Activated T-helper 9 cell treated with anti-CD3 and anti-CD28 coated beads, Interleukin-2, amount 50 U/mL, for 16 hours (primary cell): Measurements from ENCODE around the gene CTTNBP2.

Experiments used
- DNase-seq: peaks from one replicate; pipeline ENCODE4 v3.0.0-alpha.2; 2020; ENCODE audit warnings: low read depth

CTTNBP2 gene, protein sequence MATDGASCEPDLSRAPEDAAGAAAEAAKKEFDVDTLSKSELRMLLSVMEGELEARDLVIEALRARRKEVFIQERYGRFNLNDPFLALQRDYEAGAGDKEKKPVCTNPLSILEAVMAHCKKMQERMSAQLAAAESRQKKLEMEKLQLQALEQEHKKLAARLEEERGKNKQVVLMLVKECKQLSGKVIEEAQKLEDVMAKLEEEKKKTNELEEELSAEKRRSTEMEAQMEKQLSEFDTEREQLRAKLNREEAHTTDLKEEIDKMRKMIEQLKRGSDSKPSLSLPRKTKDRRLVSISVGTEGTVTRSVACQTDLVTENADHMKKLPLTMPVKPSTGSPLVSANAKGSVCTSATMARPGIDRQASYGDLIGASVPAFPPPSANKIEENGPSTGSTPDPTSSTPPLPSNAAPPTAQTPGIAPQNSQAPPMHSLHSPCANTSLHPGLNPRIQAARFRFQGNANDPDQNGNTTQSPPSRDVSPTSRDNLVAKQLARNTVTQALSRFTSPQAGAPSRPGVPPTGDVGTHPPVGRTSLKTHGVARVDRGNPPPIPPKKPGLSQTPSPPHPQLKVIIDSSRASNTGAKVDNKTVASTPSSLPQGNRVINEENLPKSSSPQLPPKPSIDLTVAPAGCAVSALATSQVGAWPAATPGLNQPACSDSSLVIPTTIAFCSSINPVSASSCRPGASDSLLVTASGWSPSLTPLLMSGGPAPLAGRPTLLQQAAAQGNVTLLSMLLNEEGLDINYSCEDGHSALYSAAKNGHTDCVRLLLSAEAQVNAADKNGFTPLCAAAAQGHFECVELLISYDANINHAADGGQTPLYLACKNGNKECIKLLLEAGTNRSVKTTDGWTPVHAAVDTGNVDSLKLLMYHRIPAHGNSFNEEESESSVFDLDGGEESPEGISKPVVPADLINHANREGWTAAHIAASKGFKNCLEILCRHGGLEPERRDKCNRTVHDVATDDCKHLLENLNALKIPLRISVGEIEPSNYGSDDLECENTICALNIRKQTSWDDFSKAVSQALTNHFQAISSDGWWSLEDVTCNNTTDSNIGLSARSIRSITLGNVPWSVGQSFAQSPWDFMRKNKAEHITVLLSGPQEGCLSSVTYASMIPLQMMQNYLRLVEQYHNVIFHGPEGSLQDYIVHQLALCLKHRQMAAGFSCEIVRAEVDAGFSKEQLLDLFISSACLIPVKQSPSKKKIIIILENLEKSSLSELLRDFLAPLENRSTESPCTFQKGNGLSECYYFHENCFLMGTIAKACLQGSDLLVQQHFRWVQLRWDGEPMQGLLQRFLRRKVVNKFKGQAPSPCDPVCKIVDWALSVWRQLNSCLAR (N-terminal part only)

DNA sequence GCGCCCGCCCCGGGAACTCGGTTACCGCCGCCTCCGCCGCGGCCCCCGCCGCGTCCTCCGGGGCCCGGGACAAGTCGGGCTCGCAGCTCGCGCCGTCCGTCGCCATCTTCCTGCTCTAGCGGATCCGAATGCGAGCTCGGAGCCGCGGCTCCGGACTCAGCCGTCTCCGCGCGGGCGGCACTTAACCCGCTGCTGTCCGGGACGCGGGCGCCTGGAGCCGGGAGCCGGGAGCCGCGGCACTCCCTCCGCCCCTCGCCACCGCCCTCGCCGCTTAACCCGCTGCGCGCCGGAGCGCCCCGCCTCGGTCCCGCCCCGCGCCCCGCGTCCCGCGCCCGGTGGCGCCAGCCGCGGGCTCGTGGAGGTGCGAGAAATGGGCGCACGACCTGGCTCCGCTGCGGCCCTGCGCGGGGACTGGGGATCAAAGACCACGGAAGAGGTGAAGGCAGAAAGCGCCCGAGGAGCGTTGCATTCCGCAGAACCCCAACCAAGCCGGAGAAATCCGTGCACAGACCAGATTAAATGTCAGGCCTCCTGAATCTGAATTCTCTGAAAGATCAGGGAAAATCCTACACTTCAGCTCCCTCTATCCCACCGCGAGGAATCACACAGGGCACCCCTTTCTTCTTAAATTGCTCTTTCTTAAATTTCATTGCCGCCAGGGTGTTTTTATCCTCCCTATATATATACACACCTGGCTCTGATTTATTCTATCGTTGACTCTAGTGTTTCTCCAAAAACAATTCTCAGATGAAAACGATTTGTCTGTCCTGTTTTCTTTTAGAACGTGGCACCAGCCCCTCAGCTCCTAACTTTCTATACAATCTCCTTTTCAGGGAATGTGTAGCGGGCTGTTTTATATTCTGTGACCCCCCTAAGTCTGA, at the start of gene CTTNBP2:
Gene CTTNBP2, minus strand, starts transcription at position 132 of the 881 bp plus-strand sequence. Its CDS starts 26 bp downstream, at position 106.
- DNase-seq = no peak

DNA sequence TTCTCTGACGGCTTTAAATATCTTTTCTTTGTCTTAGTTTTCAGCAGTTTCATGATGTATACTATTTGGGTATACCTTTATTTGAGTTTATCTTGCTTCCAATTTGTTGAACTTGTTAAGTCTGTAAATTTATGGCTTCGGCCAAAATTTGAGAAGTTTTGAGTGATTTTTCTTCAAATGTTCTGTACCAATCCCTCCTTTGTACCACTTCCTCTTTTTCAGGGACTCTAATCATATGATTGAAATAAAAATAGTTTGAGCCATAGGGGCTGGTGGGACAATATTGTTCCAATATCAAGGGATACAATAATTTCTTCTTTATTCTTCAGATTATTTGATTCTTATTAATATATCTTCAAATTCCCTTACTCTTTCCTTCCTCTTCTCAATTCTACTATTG, 43.1 kb upstream of the CTTNBP2 start:
- no peak for DNase-seq

DNA sequence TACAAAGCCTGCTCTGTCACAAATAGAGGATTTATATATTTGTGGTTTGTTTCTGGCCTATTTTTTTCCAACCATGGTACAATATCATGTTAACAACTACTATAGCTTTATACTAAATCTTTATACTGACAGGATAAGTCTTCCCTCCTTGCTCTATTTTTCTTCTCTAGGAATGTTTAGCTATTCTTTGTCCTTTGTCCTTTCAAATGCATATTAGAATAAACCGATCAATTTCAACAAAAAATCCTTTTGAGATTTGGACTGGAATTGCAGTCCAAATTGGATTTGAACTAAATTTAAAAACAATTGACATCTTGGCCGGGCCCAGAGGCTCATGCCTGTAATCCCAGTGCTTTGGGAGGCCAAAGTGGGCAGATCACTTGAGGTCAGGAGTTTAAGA, 39.2 kb upstream of the CTTNBP2 start:
- no peak for DNase-seq

DNA sequence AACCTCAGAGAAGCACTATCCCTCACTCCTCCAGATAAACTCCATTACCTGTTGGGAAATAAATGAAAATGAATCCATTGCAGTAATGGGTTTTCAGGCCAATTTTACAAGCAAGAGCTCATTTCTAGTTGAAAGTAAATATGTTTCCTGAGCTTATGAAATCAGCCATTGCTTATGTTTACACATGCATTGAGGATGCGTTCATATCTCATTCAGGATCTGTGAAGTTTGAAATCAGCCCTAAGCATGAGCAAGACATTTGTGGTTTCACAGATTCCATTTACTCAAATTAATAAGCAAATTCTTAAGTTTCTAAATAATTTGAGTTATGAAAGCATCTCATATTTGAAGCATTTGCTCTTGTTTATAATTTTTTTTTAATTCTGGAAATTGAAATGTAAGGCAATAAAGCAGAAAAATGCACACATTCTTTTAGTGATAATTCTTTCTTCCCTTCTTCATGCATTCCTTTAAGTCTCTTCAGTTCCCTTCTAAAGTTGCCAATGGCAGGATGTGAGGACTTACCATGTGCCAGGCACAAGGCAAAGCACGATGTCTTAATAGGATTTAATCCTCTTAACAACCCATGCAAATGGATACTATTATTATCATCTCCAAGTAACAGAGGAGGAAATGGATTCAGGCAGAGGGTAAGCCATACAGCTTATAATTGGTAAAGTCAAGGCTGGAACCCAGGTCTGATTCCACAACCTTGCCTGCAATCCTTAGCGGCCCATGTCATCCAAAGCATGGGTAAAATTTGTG, 35.0 kb upstream of the CTTNBP2 start:
- DNase-seq = no peak

DNA sequence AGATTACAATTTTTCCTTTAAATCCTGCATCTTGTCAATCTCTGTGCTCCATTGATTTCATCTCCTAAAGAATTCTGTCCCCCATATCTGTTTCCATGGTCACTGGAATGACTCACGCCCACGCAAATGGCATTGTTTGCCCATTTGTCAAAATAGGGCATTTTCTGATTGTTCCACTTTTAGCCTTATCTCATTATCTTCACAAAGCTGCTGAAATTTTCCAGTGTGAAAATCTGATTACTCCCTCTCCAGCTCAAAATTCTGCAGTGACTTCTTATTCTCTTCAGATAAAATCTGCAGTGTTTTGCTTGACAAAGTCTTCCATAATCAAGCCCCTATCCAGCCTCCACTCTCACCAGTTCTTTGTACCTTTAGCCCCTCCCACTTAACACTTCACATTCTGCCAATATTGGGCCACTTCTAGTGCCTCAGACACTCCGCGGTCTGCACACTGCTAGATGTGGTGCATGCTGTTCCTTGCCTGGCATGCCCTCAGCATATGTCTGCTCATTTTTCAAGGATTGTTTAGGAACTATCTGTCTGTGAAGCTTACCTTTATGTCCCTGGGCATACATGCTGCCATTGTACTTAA, 33.9 kb upstream of the CTTNBP2 start:
- DNase-seq = no peak

DNA sequence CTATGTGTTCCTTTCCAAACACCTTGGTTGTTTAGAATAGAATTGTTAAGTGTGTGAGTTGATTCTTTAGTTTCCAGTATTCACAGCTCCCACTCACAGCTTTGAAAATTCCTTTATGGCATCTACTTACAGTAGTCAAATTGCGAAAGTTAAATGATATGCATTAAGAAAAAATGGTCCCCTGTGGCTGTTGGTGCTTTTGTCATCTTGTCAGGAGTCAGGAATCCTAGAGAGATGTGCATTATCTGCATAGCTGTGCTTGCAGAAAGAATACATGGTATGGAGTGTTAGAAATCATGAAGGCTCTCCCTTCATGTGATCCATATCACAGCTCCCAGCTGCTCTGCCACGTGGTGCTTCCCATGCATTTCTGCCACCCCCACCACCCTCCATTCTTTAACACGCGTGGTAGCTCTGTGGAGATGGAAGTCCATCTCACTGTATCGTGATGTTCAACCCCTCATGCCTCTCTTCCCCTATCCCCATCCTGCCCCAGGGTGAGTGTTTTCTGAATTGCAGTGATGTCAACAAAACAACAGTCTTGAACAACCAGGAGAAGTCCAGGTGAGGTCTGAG, 29.2 kb upstream of the CTTNBP2 start:
- DNase-seq = no peak

DNA sequence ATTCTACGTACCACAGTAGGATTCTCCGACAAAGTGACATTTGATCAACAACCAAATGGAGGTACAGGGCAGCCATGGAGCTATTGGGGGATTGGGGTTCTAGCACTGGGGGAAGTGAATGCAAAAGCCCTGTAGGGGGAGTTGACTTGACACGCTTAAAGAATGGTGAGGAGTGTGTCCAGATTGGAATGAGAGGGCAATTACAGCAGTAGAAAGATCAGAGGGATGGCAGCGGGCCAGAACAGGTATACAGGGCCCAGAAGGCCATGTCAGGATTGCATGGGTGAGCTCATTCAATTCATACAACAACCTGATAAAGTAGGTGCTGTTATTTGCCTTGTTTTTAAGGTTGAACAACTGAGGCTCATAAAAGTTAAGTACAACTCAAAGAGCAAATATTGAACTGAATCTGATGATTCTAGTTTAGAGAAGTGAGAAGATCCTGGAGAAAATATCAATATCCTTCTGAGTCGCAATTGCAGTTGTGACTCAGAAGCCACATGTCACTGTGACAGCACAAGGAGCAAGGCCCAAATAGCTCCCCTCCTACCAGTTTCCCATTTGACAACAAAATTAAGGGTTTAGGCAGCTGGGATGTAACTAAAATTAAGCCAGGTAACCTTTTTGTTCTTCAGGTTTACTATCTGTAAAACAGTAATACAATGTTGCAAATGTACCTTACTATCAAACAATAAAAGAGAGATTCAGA, 28.0 kb upstream of the CTTNBP2 start:
- DNase-seq = no peak

DNA sequence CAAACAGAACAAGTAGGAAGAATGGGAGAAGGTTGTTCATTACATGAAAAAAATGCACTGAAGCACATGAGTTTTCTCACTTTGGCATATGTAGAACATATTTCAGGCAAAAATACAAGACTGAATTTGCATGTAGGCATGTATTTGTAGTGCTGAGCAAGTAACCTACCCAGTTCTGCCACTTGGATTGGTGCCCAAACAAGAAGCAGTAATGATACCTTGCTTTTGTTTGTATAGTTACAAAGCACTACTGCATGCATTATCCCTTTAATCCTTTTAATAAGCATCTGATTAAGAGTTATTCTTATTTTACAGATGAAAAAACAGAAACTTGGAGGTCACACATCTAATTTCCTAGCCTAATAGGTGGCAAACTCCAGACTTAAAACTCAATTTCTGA, 23.1 kb upstream of the CTTNBP2 start:
- DNase-seq = no peak

DNA sequence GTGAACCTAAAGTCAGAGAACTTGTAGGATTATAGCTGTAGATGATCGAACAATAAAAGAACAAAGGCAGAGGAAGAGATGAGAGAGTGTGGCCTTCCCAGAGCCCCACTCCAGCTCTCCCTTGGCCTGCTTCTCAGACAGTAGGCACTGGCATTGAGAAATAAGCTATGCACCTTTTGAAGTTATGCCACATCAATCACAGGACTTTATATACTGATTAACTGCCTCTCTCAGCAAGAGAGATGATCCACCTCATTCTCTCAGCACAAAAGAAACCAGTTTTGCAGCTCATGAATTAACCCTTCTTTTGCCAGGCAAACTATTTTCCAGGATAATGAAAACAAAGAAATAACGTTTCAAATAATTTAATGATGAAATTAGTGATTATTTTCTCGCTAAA, 22.0 kb upstream of the CTTNBP2 start:
- DNase-seq = no peak

DNA sequence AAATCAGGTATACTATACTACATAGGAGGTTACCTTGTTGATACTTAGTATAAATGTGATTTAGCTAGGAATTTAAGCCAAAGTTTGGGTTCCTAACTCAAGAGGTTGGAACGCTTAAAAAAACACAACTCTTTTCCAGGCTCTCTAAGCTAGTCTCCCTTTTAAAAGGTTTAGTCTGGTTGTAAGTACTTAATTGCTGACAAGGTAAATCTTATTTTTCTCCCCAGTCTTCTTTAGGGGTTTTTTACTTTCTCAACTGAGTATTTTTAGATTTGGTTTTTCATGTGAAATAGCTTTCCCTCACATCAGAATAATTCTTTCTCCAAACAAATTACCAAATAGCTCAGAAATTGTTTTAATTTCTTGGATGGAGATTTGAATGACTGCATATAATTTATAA, 20.8 kb upstream of the CTTNBP2 start:
- no peak for DNase-seq

DNA sequence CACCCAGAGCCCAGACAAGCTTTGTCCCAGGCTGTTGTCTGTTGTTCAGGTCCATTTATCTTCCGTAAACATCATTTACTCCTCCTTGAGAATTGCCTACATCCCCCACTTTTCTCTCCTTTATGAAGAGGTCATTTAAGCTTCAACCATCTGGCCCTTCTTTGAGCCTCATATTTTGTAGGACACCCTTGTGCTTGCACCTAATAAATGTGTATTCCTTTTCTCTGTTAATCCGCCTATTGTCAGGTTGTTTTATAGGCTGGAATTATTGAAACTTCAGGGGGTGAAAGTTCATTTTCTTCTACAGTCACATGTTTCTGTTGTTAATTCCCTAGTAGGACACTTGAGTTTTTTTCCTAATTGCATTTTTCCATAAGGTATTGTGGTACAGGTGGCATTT, 19.6 kb upstream of the CTTNBP2 start:
- DNase-seq = no peak

DNA sequence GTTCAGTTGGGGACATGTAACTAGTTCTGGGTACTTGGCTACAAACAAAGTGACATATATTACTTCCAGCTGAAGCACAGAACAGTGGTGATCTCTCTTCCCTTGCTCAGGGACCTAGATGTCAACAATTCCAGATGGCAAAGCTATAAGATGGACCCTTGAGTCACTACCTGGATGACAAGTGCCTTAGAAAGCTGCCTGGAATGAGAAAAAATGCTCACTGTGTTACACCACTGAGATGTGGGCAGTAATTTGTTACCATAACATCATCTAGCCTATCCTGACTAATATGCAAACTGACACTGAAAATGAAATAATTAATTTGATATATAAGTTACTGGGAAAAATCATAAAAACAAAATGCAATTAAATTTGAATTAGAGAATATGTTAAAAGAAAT, 16.4 kb upstream of the CTTNBP2 start:
- DNase-seq = no peak

DNA sequence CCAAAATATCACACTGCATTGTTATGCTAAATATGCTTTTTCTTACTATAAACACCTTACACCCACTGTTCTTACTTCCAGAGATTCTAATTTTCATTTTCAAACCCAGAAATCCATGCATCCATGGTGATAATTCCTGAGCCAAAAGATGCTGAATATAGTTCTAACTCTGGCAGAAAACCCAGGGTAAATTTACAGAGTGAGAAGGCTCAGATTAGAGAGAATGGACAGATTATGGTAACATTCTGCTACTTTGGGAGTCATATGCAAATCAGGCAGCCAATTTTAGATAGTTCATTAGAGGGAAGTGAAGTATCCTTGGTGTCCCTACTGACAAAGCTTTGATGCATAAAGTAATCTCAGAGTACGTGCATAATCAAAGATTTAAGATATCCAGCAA, 15.4 kb upstream of the CTTNBP2 start:
- DNase-seq = no peak

DNA sequence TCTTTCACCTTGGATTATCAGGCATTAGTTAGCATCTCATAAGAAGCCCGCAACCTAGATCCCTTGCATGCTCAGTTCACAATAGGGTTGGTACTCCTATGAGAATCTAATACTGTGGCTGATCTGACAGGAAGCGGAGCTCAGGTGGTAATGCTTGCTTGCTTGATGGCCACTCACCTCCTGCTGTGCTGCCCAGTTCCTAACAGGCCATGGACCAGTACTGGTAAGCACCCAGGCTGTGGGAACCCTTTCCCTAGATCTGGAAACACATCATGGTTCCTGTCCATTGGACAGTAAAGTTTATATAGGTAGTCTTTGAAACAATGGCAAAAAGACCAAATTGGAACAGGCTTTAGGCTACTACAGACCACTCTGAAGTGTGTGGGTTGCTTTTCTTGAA, 9.4 kb upstream of the CTTNBP2 start:
- DNase-seq = no peak

DNA sequence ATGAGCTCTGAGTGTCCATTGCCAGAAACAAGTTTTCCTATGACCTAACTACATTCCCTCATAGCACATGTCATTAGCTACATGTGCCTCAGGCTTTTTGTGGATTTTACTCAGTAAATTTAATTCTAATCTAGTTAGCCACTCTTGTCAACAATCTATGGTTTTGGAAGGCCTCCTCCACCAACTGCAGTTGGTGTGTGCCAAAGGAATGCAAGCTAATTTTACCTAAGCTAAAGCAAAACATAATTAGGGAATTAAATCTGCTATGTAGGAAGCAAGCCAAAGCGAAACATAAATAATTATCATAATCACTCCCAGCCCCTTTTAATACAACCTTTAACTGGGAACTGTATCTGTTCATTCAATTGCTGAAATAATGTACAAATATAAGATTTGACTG, 3.5 kb upstream of the CTTNBP2 start:
- DNase-seq = no peak

DNA sequence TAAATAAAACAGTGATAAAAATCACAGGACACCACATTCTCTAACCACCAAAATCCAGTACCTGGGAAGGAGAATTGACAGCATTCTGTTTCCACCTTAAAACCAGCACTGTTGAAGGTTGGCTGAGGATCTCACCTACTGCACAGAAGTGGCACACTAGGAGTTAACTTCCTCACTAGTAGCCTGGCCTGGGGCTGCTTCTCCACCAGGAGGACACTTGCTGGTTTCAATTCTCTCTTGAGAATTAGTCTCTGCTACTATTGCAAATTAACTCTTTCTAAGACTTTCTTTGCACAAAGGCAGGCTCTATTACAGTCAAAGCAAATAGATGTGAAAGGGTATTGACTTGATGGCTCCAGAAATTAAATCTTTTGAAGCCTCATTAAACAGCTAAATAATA, 2.3 kb upstream of the CTTNBP2 start:
- no peak for DNase-seq

DNA sequence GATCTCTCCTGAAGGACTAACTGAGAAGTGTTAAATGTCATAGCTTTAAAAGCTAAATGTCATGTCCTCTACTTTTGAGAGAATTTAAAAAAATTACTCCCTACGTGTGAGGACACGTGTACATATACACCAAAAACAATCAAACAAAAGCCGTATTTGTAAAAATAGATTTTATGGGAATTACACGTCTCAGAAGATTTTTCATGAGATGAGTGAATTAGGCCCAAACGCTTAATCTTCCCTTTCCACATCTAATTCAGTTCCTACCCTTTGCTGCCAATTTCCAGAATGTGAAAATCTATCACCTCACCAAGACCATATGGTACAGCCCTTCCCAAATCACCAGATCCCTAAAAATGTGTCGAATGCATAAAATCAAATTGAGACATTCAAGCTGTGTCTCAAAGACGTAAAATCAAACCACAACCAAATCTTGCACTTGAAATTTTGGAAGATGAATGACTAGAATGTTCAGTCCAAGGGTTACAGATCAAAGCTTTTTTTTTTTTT, 1.0 kb upstream of the CTTNBP2 start:
- DNase-seq = no peak

DNA sequence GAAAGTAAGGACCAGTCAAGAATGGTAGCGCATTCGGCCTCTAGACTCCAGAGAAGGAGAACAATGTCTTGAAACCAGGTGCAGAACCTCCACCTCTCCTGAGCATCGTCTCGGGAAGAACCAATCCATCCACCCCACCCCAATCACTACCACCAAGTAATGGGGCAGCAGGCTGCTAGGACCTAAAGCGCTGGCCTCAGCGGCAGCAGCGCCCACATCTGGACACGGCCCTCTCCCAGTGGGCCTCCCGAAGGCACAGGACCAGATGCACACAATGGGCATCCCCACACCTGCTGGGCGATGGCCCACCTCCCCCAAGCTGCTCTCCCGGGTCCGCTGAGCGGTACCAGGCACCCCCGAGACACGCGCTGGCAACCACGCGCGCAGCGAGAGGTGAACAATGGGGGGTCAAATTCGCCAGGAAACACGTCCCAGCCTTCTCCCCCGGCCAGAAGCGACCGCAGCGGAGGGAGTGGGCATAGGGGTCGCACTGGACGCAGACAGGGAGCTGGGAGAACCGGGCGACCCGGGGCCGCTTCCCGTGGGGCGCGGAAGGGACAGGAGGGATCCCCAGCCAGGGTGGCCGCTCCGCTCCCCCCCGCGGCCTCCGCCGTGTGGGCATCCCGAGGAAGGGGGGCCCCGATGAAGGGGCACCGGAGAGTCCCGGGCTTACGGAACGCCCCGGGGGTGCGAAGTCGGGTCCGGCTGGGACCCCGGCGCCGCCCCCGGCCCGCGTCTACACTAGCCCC, 506 bp downstream of the CTTNBP2 start:
- DNase-seq = no peak
